Nucleus accumbens (tissue), 56 donors: ENCODE results near the gene SPPL3.

Experiments used
- DNase-seq, 56 donors: peaks; one replicate each; lab custom pipeline; 2025; lab: John Stamatoyannopoulos, UW

SPPL3 gene

DNA sequence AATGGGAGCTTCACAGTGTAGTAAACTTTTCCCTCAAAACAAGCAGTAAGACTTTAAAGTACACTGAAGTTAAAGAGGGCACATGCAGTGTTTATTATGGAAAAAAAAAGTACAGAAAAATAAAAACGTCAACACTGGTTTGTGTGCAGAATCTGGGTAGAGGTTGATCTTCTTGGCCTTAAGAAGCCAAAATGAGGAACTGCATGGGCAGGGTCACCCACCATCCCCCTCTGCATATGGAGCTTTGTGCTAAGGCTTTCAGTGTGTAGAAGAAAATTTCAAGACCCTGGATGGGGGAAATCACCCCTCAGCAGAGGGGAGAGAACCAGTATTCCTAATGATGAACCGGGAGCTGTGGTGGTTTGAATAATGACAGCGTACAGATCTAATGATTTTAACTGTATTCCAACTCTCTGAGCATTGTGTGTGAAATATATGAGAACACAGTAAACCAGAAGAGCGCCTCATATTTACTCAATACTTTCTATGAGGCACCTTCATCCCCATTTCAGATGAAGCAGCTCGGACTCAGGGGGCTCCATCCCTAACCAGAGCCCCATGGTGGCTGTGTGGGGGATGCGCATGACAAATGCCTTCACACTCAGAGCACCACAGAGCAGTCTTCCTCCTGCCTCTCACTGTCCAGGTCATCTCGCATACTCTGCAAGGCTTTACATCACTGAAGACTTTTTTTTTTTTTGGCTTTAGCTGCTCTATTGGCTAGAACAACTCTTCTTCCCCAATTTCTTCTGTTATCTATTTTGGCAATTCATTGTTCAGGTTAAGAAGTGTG, 145.2 kb downstream of the SPPL3 start:
- DNase-seq: no peak

DNA sequence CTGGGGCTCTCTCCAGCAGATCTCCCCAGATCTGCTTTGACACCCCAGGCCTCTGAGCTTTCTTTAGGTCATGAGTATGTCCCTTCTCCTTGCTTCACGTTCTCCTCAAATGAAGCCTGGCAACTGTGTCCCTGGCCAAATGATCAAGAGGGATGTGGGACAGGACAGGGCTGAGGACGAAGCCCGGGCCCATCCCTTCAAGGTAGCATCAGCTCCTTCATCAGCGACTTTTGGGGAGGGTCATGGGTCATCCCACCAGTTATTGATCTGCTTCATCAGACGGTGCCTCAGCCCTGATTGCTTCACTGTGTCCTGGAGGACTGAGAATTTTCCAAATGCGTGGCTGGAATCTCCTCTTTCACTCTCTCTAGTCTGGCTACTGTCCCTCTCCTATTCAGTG, 146.2 kb downstream of the SPPL3 start:
- DNase-seq: no peak

DNA sequence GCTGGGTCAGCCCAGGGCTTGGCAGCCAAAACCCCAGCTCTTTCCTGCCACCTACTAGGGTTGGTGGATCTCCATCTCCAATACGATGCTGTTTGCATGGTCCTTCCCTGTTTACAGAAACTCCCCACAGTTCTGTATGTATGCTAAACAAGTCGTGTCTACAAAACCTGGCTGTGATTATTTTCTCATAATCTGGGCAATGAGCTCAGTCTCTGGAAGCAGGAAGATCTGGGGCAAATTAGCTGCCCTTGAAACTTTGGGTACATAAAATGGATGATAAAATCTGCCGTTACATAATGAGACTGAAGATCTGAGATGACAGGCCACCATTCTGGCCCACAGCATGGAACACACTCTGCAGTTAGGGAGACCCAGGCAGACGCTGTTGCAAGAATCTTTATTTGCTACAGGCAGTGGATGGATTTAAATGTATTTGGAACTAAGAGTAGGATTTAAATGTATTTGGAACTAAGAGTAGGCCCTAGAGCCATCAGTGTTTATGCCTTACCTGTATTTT, 146.9 kb downstream of the SPPL3 start:
- DNase-seq: no peak

DNA sequence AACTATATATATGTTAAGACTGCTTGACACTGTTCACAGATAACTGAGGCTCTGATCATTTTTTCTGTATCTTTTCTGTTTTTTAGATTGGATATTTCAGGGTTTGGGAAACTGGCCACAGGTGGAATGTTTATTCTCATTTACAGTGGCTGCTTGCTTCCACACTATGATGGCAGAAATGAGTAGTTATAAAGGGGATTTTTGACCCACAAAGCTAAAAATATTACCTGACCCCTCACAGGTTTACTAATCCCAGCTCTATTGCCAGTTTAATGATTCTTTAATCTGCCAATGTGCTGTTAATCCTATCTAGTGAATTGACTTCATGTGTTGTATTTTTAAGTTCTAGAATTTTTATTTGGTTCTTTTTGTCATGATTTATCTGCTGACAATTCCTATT, 148.9 kb downstream of the SPPL3 start:
- no peak for DNase-seq

DNA sequence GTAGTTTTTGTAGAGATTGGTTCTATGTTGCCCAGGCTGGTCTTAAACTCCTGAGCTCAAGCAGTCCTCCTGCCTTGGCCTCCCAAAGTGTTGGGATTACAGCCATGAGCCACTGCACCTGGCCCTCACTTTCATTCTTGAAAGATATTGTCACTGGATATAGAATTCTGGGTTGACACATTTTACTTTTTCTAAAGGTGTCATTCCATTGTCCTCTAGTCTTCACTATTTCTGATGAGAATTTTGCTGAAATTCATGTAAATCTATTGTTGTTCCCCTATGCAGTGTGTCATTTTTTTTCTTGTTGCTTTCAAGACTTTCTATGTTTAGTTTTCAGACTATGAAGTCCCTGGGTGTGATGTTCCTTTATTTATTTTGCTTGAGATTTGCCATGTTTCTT, 149.4 kb downstream of the SPPL3 start:
- DNase-seq: no peak

DNA sequence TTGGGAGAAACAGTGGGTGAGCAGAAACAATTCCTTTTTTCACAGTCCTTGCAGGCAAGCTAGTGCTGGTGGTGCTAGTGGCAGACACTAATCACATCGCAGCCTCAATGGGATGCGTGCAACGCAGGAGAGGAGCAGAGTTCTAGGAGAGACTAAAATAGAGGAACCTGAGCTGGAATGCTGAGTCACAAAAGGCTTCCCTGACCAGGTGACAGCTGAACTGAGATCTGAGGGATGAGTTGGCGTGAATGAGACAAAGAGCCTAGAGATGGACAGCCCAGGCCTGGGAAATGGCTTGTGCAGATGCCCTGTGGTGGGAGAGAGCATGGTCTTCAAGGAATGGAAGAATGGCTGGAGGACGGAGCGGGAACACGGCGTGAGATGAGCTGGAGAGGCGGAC, 152.8 kb downstream of the SPPL3 start:
- DNase-seq: no peak

DNA sequence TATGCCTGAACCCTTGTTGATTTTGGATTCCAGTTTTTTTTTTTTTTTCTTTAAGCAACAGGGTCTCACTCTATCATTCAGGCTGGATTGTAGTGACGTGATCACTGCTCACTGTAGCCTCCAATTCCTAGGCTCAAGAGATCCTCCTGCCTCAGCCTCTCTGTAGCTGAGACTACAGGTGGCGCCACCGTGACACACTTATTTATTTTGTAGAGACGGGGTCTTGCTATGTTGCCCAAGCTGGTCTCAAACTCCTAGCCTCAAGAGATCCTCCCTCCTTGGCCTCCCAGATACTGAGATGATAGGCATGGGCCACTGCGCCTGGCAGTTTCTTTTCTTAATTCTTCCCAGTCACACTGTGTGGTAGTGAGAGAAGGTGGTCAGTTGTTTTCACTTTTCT, 153.4 kb downstream of the SPPL3 start:
- no peak for DNase-seq

DNA sequence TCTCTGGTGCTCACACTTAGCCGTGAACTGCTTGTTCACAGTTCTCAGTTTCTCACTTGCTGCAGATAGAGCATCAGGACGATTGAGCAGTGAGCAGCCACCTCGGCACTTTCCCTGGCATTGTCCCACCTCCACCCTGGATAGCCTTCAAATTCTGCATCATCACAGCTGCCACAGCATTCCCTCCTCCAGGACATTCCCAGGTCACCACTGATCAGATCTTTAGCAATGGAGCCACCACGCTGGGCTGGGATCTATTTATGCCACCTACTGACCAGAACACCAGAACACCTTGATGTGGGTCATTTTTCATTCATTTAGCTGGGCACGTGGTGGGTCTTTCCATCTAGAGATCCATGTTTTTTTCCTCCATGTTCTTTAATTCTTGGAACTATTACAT, 154.9 kb downstream of the SPPL3 start:
- DNase-seq: no peak

DNA sequence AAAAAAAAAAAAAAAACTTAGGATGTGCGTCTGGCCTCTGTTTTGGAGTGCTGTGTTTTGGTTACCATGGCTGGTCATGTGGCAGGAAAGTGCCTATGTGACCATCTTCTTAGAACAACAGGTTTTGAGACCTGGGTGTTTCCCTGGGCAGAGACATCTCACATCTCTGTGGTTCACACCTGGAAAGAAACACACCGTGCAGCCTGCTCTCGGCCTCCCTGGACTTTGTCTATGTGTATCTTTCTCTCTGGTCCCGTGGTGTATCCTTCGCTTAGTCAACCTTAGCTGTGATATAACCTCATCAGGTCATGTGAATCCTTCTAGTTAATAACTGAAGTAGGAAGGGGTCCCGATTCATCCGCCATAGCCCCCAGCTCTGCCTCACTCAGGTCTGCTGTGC, 155.9 kb downstream of the SPPL3 start:
- no peak for DNase-seq

DNA sequence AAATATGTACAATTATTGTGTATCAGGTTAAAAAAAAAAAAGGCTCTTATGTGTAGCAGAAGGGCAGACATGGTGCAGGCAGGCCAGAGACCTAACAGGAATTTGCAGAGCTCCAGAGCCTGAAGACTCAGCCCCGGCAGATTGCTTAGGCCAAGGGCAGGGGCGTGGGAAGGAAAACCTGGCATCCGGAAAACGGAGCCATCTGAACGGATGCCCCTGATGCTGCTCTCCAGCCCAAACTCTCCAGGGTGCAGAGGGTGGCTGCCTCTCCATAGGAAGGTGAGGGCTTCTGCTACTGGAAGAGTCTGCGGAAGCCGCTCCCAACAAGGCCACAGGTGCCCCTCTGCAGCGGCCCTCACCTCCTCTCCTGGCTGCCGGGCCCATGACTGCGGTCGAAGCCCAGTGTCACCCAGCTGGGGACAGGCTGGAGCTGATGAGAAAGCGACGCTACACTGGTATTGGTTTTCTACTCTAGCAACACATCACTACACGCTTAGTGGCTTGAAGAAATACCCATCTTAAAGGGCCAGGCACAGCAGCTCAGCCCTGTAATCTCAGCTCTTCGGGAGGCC, 159.2 kb downstream of the SPPL3 start:
- DNase-seq: no peak

DNA sequence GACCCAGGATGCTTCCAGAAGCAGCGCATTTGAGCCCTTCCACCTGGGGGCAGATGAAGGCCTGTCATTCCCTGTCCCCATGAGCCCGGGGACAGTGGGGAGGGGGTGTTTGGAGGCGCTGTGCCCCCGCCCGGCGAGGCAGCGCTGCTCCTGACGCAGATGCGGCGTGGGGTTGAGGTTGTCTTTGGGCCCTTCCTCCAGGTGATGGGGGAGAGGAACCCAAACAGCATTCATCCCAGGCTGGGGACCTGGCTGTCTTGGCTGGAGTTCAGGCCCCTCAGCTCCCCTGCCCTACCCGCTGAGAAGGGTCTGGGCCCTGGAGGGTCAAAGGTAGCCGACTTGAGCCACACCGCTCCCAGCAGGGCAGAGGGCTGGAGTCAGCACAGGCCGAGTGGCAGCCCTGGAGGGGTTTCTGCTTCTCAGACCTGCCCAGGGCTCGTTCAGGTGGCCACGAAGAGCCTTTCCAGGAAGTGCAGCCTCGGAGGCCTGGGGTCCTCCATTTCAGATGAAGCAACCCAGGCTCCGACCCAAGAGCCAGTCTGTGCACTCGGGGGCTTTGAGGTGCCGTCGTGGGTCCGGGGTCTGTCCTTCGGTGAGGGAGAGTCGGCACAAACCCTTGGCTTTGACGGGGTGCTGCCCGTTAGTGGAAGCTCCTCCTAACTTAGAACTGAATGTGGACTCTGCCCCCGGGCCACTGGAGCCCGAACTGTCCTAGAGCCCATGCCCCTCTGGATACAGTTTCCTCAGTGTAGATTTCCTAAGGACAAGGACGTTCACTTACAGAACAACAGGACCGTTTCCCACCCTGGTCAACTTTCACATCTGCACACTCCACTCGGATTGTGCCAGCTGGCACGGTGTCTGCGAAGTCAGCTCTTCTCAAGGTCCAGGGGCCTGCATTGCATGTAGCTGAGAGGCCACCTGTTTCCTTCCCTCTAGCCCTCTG, 162.4 kb downstream of the SPPL3 start:
- no peak for DNase-seq

DNA sequence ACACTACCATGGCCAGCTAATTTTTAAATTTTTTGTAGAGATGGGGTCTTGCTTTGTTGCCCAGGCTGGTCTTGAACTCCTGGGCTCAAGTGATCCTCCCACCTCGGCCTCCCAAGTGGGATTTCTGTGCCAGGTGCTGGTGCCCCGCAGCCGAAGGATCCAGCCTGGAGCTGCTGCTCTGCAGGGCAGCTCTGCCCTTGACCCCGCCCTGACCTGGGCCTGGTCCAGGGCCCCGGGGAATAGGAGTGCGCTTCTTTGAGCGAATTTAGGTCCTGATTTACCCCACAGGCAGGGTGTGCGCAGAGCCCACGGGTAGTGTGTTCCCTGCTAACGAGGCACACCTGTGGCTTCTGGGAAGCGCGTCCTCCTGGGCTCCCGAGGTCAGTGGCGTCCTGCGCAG, 163.3 kb downstream of the SPPL3 start:
- DNase-seq: no peak

DNA sequence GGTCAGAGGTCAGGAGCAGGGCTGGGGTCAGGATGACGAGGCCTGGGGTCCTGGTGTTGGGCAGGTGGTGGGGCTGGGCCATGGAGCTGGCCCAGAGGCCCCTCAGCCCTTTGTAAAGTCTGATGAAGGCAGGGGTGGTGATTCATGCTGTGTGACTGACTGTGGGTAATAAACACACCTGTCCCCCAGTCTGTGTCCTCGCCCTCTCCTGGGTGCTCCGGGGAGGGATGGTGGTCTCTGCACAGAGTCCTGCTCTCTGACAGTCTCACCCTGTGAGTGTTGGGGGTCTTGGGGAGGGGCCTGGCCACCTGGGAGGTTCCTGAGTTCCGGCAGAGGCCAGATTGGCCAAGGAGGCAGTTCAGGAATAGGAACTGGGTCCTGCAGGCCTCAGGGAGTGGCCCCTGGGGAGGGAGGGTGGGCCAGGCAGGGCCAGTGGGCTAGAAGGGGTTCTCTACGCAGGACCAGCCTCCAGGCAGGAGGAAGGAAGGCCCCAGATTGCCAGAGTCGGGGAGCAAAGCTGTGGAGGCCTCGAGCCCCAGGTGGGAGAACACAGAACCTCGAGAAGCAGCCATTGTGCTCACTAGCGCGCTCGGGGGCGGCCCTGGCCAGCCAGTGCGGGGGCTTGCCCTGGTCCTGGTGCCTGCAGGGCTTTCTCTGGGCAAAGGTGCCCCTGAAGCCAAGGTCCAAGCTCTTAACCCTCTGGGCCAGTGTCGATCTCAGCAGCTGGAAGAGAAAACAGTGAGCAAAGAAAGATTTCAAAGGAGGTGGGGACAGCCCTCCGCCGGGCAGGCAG, 164.1 kb downstream of the SPPL3 start:
- DNase-seq: no peak

DNA sequence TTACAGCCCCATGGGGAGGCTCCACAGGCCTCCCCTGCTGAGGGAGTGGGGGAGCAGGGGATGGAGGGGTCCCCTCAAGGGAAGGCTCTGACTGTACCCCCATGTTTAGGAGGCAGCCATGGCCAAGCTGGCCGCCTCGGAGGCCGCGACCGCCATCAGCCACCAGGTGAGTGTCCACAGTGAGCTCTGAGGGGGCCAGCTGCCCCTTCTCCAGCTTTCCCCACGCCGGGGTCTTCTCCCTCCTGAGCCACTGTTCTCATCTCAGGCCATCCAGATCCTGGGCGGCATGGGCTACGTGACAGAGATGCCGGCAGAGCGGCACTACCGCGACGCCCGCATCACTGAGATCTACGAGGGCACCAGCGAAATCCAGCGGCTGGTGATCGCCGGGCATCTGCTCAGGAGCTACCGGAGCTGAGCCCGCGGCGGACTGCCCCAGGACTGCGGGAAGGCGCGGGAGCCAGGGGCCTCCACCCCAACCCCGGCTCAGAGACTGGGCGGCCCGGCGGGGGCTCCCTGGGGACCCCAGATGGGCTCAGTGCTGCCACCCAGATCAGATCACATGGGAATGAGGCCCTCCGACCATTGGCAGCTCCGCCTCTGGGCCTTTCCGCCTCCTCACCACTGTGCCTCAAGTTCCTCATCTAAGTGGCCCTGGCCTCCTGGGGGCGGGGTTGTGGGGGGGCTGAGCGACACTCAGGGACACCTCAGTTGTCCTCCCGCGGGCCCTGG, 165.0 kb downstream of the SPPL3 start:
- no peak for DNase-seq

DNA sequence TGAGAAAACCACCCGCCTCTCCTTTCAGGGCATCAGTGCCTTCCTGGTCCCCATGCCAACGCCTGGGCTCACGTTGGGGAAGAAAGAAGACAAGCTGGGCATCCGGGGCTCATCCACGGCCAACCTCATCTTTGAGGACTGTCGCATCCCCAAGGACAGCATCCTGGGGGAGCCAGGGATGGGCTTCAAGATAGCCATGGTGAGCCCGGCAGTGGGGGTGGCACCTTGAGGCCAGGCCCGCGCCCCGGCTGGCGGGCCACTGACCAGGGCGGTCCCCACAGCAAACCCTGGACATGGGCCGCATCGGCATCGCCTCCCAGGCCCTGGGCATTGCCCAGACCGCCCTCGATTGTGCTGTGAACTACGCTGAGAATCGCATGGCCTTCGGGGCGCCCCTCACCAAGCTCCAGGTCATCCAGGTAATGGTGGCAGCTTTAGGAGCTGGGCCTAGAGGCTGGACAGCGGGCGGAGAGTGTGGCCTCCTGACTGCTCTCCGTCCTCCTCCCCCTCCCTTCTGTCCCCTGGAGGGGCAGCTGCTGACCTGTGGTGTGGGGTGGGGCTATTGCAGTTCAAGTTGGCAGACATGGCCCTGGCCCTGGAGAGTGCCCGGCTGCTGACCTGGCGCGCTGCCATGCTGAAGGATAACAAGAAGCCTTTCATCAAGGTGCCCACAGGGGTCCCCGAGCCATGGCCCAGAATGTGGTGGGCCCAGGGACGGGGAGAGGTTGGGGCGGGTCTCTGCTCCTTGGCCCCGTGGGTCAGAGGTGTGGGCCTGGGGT, 165.7 kb downstream of the SPPL3 start:
- peak in 1 of 56 donors; percentile 4 for DNase-seq

DNA sequence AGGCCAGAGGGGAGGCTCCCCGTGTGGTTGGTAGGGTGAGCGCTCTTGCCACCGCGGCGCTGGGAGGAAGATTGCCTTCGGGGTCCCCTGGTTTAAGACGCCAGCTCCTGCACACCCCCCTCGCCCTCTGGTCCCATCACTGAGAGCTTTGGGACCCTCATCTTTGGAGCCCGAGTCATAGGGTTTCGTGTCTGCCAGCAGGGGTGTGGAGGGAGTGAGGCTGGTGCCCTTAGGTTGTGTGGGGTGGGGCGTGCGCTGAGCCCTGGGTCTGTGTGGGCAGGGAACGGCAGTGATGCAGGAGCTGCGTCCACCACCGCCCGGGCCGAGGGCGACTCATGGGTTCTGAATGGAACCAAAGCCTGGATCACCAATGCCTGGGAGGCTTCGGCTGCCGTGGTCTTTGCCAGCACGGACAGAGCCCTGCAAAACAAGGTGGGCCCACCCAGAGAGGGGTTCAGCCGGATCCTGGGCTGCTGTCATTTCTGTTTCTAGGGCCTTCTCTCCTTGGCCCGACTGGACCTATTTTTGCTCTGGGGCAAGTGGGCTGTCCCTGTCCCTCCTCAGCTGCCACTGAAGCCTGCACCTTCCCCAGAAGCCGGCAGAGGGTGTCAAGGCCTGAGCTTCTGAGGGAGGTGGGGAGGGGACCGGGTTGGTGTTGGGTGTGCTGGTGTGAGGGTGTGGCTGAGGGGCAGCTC, 166.5 kb downstream of the SPPL3 start:
- peak in 1 of 56 donors; percentile 17 for DNase-seq

DNA sequence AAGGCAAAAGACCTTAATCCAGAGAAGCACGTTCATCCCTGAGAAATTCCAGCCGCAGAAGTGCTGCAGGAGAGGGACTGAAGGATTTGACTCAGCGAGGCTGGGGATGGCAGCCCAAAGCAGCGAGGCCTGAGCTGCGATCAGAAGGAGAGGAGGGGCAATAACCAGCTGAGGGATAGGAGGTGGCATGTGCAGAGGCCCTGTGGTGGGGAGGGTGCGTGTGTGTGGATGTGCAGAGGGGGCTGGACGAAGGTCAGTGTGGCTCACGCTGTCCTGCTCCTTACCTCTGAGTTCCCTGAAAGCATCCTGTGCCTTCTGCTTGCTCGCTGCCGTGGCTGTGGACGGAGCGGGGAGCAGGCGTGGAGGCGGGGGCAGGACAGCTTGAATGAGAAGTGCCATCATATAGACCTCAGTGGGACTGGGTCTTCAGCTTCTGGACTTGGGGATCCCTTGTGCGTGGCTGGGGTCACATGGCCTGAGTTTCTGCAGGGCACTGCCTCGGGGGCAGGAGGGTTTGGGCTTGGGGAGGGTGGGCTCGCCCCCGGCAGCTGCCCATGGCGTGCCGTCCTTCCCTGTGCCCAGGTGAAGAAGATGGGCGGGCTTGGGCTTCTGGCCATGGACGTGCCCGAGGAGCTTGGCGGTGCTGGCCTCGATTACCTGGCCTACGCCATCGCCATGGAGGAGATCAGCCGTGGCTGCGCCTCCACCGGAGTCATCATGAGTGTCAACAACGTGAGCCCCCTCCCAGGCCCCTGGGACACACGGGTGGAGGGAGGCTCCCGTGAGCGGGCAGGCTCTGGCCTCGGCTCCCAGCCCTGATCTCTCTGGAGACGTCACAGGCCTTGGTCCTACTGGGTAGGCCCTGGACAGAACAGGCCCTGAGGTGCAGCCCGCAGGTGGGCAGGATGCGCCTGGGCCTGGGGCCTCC, 167.5 kb downstream of the SPPL3 start:
- DNase-seq: no peak
